GM21786 (cell line): ENCODE measurements around the gene USP5.

Experiments
- ATAC-seq: cut with Tn5 transposase; IDR thresholded peaks from one replicate; pipeline ENCODE4 v1.9.1; 2021; ENCODE audit not compliant: unreplicated experiment

The USP5 gene

DNA sequence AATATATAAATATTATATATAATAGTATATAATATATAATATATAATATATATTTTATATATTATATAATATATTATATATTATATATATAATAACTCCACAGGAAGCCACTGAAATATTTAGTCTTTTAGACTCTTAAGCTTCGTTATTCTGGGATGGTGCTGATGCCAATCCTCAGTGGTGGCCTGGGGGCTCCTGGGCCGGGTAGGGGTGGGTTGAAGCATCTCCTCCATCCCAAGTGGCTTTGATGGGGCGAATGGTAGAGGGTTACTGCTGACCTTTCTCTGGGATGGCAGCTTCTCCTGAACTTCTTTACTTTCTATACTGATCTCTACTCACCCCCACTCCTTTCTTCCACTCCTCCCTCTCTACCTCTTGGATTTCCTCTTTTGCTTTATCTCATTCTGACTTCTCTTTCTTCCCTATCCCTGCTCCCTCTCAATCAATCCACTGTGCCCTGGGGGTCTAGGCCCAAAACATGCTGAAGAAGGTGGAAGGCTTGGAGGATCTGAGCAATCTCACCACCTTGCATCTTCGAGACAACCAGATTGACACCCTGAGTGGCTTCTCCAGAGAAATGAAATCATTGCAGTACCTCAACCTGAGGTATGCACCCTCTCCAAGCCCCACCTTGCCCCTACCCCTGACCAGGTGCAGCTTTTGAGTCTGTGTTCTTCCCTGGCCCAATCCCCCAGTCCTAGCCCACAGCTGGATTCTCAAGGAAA lies 57.6 kb downstream of the USP5 start:
- no peak for ATAC-seq

DNA sequence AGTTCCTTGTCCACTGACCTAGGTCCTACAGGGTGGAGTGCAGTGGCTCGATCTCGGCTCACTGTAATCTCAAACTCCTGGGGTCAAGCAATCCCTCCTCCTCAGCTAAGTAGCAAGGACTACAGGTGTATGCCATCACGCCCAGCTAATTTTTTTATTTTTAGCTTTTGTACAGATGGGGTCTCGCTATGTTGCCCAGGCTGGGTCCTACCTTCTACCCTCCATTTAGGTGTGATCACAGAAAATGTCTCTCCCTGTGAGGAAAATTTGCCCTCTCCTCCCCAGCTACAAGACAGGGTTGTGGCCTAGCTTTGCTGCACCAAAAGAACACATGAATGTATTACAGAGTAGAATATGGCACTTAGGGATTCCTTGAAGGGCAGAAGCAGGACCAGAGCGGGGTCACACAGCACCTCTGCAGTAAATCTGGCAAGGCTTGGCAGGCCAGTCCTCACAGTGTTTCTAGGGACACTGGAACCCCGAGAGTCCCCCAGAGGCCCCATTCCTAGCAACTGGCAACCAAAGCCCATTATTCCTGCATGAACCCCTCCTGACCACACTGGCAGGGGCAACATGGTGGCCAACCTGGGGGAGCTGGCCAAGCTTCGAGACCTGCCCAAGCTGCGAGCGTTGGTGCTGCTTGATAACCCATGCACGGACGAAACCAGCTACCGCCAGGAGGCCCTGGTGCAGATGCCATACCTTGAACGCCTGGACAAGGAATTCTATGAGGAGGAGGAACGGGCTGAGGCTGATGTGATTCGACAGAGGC lies 60.4 kb downstream of the USP5 start:
- ATAC-seq: no peak

DNA sequence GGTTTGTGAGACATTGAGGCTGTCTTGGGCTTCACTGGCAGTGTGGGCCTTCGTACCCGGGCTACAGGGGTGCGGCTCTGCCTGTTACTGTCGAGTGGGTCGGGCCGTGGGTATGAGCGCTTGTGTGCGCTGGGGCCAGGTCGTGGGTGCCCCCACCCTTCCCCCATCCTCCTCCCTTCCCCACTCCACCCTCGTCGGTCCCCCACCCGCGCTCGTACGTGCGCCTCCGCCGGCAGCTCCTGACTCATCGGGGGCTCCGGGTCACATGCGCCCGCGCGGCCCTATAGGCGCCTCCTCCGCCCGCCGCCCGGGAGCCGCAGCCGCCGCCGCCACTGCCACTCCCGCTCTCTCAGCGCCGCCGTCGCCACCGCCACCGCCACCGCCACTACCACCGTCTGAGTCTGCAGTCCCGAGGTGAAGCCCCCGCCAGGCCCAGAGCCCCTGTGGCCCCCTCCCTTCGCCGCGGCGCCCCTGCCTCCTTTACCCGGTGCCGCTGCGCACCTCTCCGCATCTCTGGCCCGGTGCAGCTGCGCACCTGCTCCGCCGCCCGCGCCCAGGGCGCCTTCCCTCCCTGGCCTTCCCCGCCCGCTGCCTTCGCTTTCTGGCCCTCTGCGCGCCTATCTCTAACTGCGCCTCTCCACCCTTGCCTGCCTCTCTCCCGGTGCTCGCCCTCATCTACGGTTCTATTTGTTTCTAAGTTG lies 62.4 kb downstream of the USP5 start, which contains the start of gene ENO2:
Gene ENO2 (plus strand): TSS at position 335 of the 701 bp plus-strand sequence. CDS start 1,253 bp downstream, outside the sequence.
- ATAC-seq: peak; percentile 67

DNA sequence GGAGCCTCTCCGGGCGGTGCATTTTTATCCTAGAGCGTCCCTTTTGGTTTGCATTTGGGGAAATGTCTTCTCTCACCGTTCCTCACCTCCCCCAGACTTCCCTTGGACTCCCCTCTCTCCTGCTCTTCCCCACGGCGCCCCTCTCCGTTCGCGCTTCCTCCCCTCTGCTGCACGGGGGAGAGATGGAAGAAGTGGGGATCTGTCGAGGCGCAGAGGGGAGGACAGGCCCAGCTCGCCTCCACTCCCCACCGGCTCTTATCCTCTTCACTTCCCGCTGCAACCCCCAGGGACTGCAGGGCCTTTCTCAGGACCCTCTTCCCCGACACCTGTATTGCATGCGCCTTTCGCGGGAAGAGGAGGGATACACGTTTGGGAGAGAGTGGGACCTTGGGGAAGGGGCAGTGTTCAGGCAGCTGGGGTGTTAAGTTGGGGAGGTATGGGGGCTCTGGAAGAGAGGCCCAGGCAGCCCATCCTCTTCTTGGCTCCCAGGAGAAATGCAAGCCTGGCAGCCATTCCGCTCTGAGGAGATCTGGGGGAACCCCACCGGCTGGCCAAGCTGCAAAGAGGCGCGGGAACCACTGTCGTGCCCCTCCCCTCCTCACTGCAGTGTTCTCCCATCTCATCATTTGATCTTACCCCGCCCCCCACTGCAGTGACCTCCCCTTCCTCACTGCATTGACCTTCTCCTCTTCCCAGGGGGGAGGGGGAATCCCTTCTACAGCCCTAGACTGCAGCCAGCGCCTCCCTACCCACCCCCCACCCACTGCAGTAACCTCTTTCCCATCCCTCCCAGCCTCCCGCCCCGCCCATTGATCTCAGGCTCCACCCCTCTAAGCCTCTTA lies 63.2 kb downstream of the USP5 start:
- ATAC-seq: no peak

DNA sequence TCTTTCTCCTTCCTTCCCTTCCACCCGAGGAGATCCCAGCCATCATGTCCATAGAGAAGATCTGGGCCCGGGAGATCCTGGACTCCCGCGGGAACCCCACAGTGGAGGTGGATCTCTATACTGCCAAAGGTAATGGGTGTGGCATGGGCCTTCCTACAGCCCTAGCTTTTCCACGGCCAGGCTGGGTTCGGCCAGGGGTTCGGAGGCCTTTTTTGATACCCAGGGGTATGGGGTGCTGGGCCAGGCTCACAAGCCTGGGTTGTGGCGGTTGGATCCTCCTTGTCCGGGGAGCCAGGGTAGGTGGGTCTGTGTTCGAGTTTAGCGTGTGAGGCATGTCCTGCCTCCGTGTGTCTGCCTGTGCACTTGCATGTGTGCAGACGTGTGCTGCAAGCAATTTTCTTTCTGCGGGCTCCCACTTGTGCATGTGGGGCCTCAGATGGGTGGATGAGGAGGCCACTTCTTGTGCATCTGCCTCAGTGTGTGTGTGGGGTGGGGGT lies 63.9 kb downstream of the USP5 start:
- ATAC-seq: no peak
